Left ventricle myocardium inferior (tissue), 1 donor: ENCODE measurements around the gene AFMID. TPM values are rescaled to one million over a fixed set of nuclear protein-coding genes. Genes with fewer than 3 reads are reported as not detected.
"Not testable (repeated sequence)": the region's sequence is repeated elsewhere in the genome, so short reads cannot be mapped to it uniquely, and the experiment has no call there.

Source experiments
- DNase-seq: peaks from one replicate; pipeline ENCODE4 v3.0.0-alpha.2; 2020
- H3K27ac ChIP-seq: fragments of 200-600 bp; replicated peaks from 2 replicates; pipeline ENCODE4 v1.8.0; 2021
- H3K27me3 ChIP-seq: fragments of 200-600 bp; 2 replicates; pipeline ENCODE4 v1.8.0; 2021; ENCODE audit warnings: low read depth
- H3K36me3 ChIP-seq: fragments of 200-600 bp; 2 replicates; pipeline ENCODE4 v1.8.0; 2021
- H3K4me1 ChIP-seq: fragments of 200-600 bp; 2 replicates; pipeline ENCODE4 v1.8.0; 2021
- H3K4me3 ChIP-seq: fragments of 200-600 bp; 2 replicates; pipeline ENCODE4 v1.8.0; 2021; ENCODE audit warnings: mild to moderate bottlenecking, moderate library complexity
- H3K9me3 ChIP-seq: fragments of 200-600 bp; replicated peaks from 2 replicates; pipeline ENCODE4 v1.8.0; 2021
- CTCF ChIP-seq: fragments of 200-600 bp; IDR thresholded peaks from 2 replicates; pipeline ENCODE4 v1.8.0; 2021; ENCODE audit warnings: antibody characterized with exemption, mild to moderate bottlenecking, borderline replicate concordance
- intact Hi-C: fragments of 100-400 bp; cut with micrococcal nuclease; formaldehyde crosslinking; loops from one replicate; pipeline ENCODE4 v1.11.0; 2022
- long read RNA-seq: library from polyadenylated mRNA; unstranded; transcript quantifications from one replicate; pipeline ENCODE4 v2.0.0, GENCODE V29; 2021
- total RNA-seq: library from RNA; stranded (reverse); fragmentation: NEBNext Ultra II Directional; extraction: Animal tissue kit (Norgen Biotek cat#: 25700); gene quantifications from one replicate; pipeline ENCODE4 v1.2.1, GENCODE V29; 2021
- donor health status: DM: no; HTN: yes; CAD: no; lungs with severe emphysema.

AFMID gene, protein sequence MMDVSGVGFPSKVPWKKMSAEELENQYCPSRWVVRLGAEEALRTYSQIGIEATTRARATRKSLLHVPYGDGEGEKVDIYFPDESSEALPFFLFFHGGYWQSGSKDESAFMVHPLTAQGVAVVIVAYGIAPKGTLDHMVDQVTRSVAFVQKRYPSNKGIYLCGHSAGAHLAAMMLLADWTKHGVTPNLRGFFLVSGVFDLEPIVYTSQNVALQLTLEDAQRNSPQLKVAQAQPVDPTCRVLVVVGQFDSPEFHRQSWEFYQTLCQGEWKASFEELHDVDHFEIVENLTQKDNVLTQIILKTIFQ
- total RNA-seq = 22.5 TPM
- long read RNA-seq, partial matches to known transcripts = 0 of 11 reads
- long read RNA-seq, other reads (novel, unspliced or antisense) = 9 of 11 reads

GRCh38 chr17:78186692-78187595 is at the start of gene AFMID, which contains the start of gene TK1:
AFMID (plus strand) TSS chr17:78187362; CDS start chr17:78187371, 9 bp downstream.
TK1 (minus strand) TSS chr17:78187052; CDS start chr17:78186994, 58 bp downstream.
- Histone ChIP-seq H3K27me3 (no peaks in the 10 kb centered on the region), H3K4me3 (peak within 1 kb of the TSS; percentile 66), H3K27ac (peak within 1 kb of the TSS; percentile 88), H3K36me3 (peaks cover 19% of the 10 kb centered on the region), H3K9me3 (no peaks in the 10 kb centered on the region), H3K4me1 (peaks cover 35% of the 10 kb centered on the region)
- intact Hi-C loops = no loop called here
- DNase-seq = peak; percentile 96
- TF ChIP-seq CTCF = peak; percentile 90

DNA sequence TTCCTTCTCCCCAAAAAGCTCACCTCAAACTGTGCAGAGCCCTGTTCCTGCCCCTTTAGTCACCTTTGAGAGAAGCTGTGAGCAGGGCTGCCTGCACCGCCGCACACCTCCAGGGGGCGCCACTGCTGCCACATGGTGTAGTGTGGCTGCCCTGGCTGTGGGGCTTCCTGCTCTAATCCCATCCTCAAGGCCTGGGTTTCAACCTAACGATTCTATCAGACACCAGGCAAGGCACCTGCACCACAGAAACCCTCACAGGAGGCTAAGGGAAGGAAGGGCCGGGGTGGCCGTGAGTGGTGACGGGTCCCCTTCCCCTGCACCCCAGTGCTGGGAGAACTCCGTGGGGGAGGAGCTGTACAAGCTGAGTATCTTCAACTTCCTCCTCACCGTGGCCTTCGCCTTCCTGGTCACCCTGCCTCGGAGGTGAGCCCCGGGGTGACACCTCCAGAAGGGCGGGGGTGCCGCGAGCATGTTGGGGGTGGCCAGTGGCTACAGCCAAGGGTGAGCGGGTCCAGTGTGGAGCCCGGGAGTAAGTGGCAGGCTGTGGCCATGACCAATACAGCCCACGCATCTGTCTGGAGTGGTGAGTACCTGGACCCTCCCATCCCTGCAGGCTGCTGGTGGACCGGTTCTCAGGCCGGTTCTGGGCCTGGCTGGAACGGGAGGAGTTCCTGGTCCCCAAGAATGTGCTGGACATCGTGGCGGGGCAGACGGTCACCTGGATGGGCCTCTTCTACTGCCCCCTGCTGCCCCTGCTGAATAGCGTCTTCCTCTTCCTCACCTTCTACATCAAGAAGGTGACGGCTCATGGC is 49.6 kb upstream of the AFMID start:
- DNase-seq = no peak
- H3K9me3 ChIP-seq = no peaks in the 10 kb centered on the region
- no peak for TF ChIP-seq CTCF
- H3K4me1 ChIP-seq = peaks cover 31% of the 10 kb centered on the region
- H3K36me3 ChIP-seq = no peaks in the 10 kb centered on the region
- no peak overlapping the region for H3K27ac ChIP-seq
- no peaks in the 10 kb centered on the region for H3K27me3 ChIP-seq
- intact Hi-C loops = no loop called here
- no peak overlapping the region for H3K4me3 ChIP-seq

- no peak for DNase-seq
- H3K4me3 ChIP-seq = no peak overlapping the region
Observed at GRCh38 chr17:78138204-78139060, 48.7 kb upstream of the AFMID start.

GRCh38 chr17:78139861-78140168 is 47.3 kb upstream of the AFMID start:
- H3K4me3 ChIP-seq, H3K36me3 ChIP-seq, H3K27me3 ChIP-seq, DNase-seq, H3K27ac ChIP-seq, H3K9me3 ChIP-seq, intact Hi-C loops: not testable (repeated sequence)
- H3K4me1 ChIP-seq = peaks cover 29% of the 10 kb centered on the region

More at GRCh38 chr17:78138204-78139060, 48.7 kb upstream of the AFMID start:
- intact Hi-C loops = no loop called here
- H3K27ac ChIP-seq = no peak overlapping the region
- H3K27me3 ChIP-seq = no peaks in the 10 kb centered on the region
- H3K4me1 ChIP-seq = peaks cover 27% of the 10 kb centered on the region
- no peak for TF ChIP-seq CTCF
- no peaks in the 10 kb centered on the region for H3K9me3 ChIP-seq
- H3K36me3 ChIP-seq = no peaks in the 10 kb centered on the region

DNA sequence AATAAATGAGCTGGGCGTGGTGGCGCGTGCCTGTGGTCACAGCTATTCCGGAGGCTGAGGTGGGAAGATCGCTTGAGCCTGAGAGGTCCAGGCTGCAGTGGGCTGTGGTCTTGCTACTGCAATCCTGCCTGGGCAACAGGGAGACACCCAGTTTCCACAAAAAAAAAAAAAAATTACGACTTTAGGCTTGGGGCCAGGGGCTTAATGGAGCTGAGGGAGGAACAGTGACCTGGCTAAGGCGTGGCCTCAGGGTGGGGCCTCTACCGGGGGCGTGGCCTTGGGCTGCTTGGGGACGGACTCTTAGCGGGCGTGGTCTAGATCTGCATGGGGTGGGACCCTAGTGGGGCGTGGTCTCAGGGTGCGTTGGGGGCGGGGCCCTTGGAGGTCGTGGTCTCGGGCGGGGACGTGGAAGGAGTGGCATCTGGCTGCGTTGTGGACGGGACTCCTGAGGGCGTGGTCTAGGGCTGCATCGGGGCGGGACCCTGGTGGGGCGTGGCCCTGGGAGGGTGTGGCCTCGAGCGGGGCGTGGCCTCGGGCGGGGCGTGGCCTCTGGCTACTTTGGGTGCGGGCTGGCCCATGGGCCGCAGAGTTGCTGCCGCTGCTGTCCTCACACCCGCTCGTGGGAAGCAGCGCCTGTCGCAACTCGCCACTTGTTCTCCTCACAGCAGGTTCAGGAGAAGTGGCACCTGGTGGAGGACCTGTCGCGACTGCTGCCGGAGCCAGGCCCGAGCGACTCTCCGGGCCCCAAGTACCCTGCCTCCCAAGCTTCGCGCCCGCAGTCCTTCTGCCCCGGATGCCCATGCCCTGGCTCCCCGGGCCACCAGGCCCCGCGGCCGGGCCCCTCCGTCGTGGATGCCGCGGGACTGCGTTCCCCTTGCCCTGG is 46.8 kb upstream of the AFMID start:
- no peak for TF ChIP-seq CTCF
- peaks cover 35% of the 10 kb centered on the region for H3K4me1 ChIP-seq

More for the DNA sequence above, 46.8 kb upstream of the AFMID start:
- Histone ChIP-seq H3K36me3 (no peaks in the 10 kb centered on the region), H3K27me3 (no peaks in the 10 kb centered on the region), H3K27ac (peak overlapping the region; percentile 27), H3K9me3 (no peaks in the 10 kb centered on the region), H3K4me3 (no peak overlapping the region)
- intact Hi-C loops = no loop called here
- DNase-seq = peak; percentile 88
